CD4-positive, alpha-beta memory T cell (primary cell): ENCODE measurements around the gene DLGAP4. TPM values are rescaled to one million over a fixed set of nuclear protein-coding genes. Genes with fewer than 3 reads are reported as not detected.
"Not testable (repeated sequence)": the region's sequence is repeated elsewhere in the genome, so short reads cannot be mapped to it uniquely, and the experiment has no call there.

Experiments
- CTCF ChIA-PET: fragments of 350-600 bp; sonication (Branson Sonifier 250); formaldehyde crosslinking; loops from one replicate; lab custom pipeline; 2021; ENCODE audit warnings: inconsistent platforms; ENCODE audit not compliant: partially characterized antibody; lab: Charles Lee
- POLR2A ChIA-PET: fragments of 350-600 bp; sonication (Branson Sonifier 250); formaldehyde crosslinking; loops from one replicate; lab custom pipeline; 2021; ENCODE audit not compliant: partially characterized antibody; lab: Charles Lee
- DNase-seq, 5 donors: peaks; one replicate each; pipeline versions ENCODE4 v3.0.0 to v3.0.0-alpha.2; 2020 to 2022; ENCODE audit warnings: mixed read lengths in 1 of 5
- H3K27ac ChIP-seq: one replicate; pipeline ENCODE4 v1.7.0; 2013; ENCODE audit warnings: low read depth, low read length
- H3K27me3 ChIP-seq: 2 replicates; pipeline ENCODE4 v1.7.0; 2013; ENCODE audit warnings: mild to moderate bottlenecking, low read length, moderate library complexity; ENCODE audit not compliant: insufficient read depth
- H3K36me3 ChIP-seq: 2 replicates; pipeline ENCODE4 v1.7.0; 2013; ENCODE audit warnings: mild to moderate bottlenecking, low read length, moderate library complexity; ENCODE audit not compliant: insufficient read depth
- H3K4me1 ChIP-seq: 2 replicates; pipeline ENCODE4 v1.7.0; 2013; ENCODE audit warnings: mild to moderate bottlenecking, low read length, moderate library complexity; ENCODE audit not compliant: insufficient read depth
- H3K4me3 ChIP-seq, 2 donors: one replicate each; pipeline ENCODE4 v1.7.0; 2013; ENCODE audit warnings: low read length in 2 of 2, mild to moderate bottlenecking in 1 of 2
- H3K9me3 ChIP-seq, 2 donors: one replicate each; pipeline ENCODE4 v1.7.0; 2013; ENCODE audit warnings: low read length in 2 of 2, control low read depth in 1 of 2; ENCODE audit not compliant: control insufficient read depth in 1 of 2
- H3K27ac Mint-ChIP-seq, 7 donors: one replicate each; pipeline ENCODE4 v1.8.0; 2020 to 2021; ENCODE audit warnings: mixed read lengths in 7 of 7, mild to moderate bottlenecking in 6 of 7, inconsistent platforms in 3 of 7, moderate library complexity in 3 of 7
- H3K27me3 Mint-ChIP-seq, 2 donors: one replicate each; pipeline ENCODE4 v1.8.0; 2020 to 2021; ENCODE audit warnings: mixed read lengths in 2 of 2
- H3K36me3 Mint-ChIP-seq, 2 donors: one replicate each; pipeline ENCODE4 v1.8.0; 2020 to 2021; ENCODE audit warnings: mixed read lengths in 2 of 2, inconsistent platforms in 1 of 2, mild to moderate bottlenecking in 1 of 2
- H3K4me1 Mint-ChIP-seq, 4 donors: one replicate each; pipeline ENCODE4 v1.8.0; 2020 to 2021; ENCODE audit warnings: mixed read lengths in 4 of 4, mild to moderate bottlenecking in 1 of 4
- H3K4me3 Mint-ChIP-seq, 8 donors: one replicate each; pipeline ENCODE4 v1.8.0; 2020 to 2021; ENCODE audit warnings: mixed read lengths in 8 of 8, mild to moderate bottlenecking in 7 of 8, moderate library complexity in 6 of 8, inconsistent platforms in 3 of 8
- H3K9me3 Mint-ChIP-seq, 8 donors: one replicate each; pipeline ENCODE4 v1.8.0; 2020 to 2021; ENCODE audit warnings: mixed read lengths in 8 of 8, mild to moderate bottlenecking in 5 of 8, inconsistent platforms in 3 of 8, moderate library complexity in 1 of 8
- intact Hi-C: fragments of 100-400 bp; cut with micrococcal nuclease; formaldehyde crosslinking; loops from one replicate; pipeline ENCODE4 v1.15.1; 2023
- polyA plus RNA-seq, 2 donors: library from polyadenylated mRNA; unstranded; fragments of 300-500 nt; fragmentation: Illumina TruSeq; gene quantifications; one replicate each; pipeline ENCODE4 v1.2.3, GENCODE V29; 2021
- total RNA-seq, 2 experiments: library from RNA; stranded (reverse); gene quantifications; one replicate each; pipeline ENCODE4 v1.2.3, GENCODE V29; 2021

DLGAP4 gene
- total and polyA plus RNA-seq, 4 experiments from 2014 or later: 13.3 to 50.2 (median 31.0) TPM

GRCh38 chr20:36507746-36508145 lies 201.6 kb downstream of the DLGAP4 start:
- ChIA-PET CTCF (no interaction called here), POLR2A (no interaction called here)
- Histone ChIP-seq H3K27me3 (no peaks in the 10 kb centered on the region), H3K36me3 (peaks cover 12% of the 10 kb centered on the region), H3K4me1 (no peaks in the 10 kb centered on the region), H3K4me3 (no peak overlapping the region), H3K27ac (no peak overlapping the region), H3K9me3 (no peaks in the 10 kb centered on the region)
- Mint-ChIP-seq H3K4me3 (no peak overlapping the region), H3K27me3 (no peaks in the 10 kb centered on the region), H3K36me3 (peaks cover 28 to 41% of the 10 kb centered on the region in 2 donors), H3K4me1 (peaks cover 4 to 13% (median 6%) of the 10 kb centered on the region in 4 donors), H3K9me3 (no peaks in the 10 kb centered on the region), H3K27ac (peak overlapping the region in 1 of 7 donors; percentile 57)
- intact Hi-C loops: no loop called here
- DNase-seq: no peak

DNA sequence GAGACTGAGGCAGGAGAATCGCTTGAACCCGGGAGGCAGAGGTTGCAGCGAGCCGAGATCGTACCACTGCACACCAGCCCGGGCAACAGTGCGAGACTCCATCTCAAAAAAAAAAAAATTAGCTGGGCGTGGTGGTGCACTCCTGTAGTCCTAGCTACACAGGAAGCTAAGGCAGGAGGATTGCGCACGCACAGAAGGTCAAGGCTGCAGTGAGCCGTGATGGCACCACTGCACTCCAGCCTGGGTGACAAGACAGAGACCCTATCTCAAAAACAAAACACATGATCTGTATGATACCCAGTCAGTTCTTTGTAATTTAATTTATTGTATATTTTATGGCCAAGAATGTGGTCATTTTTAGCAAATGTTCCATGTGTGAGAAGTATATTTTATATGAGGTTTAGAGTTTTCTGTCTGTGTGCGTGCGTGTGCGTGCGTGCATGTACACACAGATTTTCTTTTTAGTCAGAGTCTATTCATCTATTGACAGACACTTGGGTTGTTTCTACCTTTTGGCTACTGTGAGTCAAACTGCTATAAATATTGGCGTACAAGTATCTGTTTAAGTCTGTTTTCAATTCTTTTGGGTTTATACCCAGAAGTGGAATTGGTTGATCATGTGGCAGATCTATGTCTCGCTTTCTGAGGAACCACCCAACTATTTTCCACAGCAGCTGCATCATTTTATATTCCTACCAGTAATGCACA lies 213.0 kb downstream of the DLGAP4 start:
- Mint-ChIP-seq H3K27ac (no peak overlapping the region), H3K36me3 (peaks cover 25 to 46% of the 10 kb centered on the region in 2 donors), H3K9me3 (no peaks in the 10 kb centered on the region), H3K4me3 (no peak overlapping the region), H3K4me1 (peaks cover 0 to 3% (median 1%) of the 10 kb centered on the region in 4 donors), H3K27me3 (no peaks in the 10 kb centered on the region)
- intact Hi-C loops: no loop called here
- Histone ChIP-seq H3K36me3 (peaks cover 11% of the 10 kb centered on the region), H3K4me3 (no peak overlapping the region), H3K4me1 (no peaks in the 10 kb centered on the region), H3K9me3 (no peaks in the 10 kb centered on the region), H3K27me3 (no peaks in the 10 kb centered on the region), H3K27ac (no peak overlapping the region)
- ChIA-PET CTCF (no interaction called here), POLR2A (interaction anchor here (1.1 kb wide), 1 partner anchor 14 kb away, joined by 4 read pairs; no protein-coding TSS in a partner anchor)
- DNase-seq: no peak

- ChIA-PET POLR2A (interaction anchor here (1.1 kb wide), 1 partner anchor 14 kb away, joined by 4 read pairs; no protein-coding TSS in a partner anchor), CTCF (no interaction called here)
- no peak overlapping the region for H3K27ac ChIP-seq
- no peak overlapping the region for H3K4me3 ChIP-seq
- Mint-ChIP-seq H3K4me1 (peaks cover 0 to 3% (median 1%) of the 10 kb centered on the region in 4 donors), H3K9me3 (no peaks in the 10 kb centered on the region), H3K27me3 (no peaks in the 10 kb centered on the region), H3K36me3 (peaks cover 22 to 47% of the 10 kb centered on the region in 2 donors), H3K27ac (peak overlapping the region in 3 of 7 donors; percentile 42 to 67 (median 64)), H3K4me3 (no peak overlapping the region)
- intact Hi-C loops: no loop called here
- DNase-seq: no peak
- H3K27me3 ChIP-seq: no peaks in the 10 kb centered on the region
- H3K4me1 ChIP-seq: no peaks in the 10 kb centered on the region
- H3K36me3 ChIP-seq: peaks cover 13% of the 10 kb centered on the region
- no peaks in the 10 kb centered on the region for H3K9me3 ChIP-seq
Observed at GRCh38 chr20:36519944-36520343, 213.8 kb downstream of the DLGAP4 start.

- no peak overlapping the region for H3K4me3 ChIP-seq
- peak overlapping the region in 5 of 7 donors; percentile 1 to 38 (median 4) for H3K27ac Mint-ChIP-seq
- H3K9me3 ChIP-seq: no peaks in the 10 kb centered on the region
- H3K9me3 Mint-ChIP-seq: no peaks in the 10 kb centered on the region
- H3K4me1 Mint-ChIP-seq: peaks cover 0 to 2% (median 0%) of the 10 kb centered on the region in 4 donors
- no peaks in the 10 kb centered on the region for H3K27me3 Mint-ChIP-seq
- H3K27me3 ChIP-seq: no peaks in the 10 kb centered on the region
- H3K4me1 ChIP-seq: no peaks in the 10 kb centered on the region
- intact Hi-C loops: no loop called here
- CTCF ChIA-PET: no interaction called here
- H3K27ac ChIP-seq: no peak overlapping the region
- H3K4me3 Mint-ChIP-seq: no peak overlapping the region
- peaks cover 24% of the 10 kb centered on the region for H3K36me3 ChIP-seq
- DNase-seq: no peak
- peaks cover 26 to 48% of the 10 kb centered on the region in 2 donors for H3K36me3 Mint-ChIP-seq
- POLR2A ChIA-PET: no interaction called here
Observed at GRCh38 chr20:36521526-36521925, 215.4 kb downstream of the DLGAP4 start.

GRCh38 chr20:36522412-36522811 lies 216.3 kb downstream of the DLGAP4 start:
- H3K4me1 Mint-ChIP-seq, H3K9me3 Mint-ChIP-seq, H3K4me1 ChIP-seq, H3K27ac ChIP-seq, H3K27me3 Mint-ChIP-seq, H3K4me3 Mint-ChIP-seq, DNase-seq, H3K27ac Mint-ChIP-seq, H3K4me3 ChIP-seq, POLR2A ChIA-PET, intact Hi-C loops, H3K9me3 ChIP-seq, CTCF ChIA-PET, H3K27me3 ChIP-seq: not testable (repeated sequence)
- peaks cover 34 to 57% of the 10 kb centered on the region in 2 donors for H3K36me3 Mint-ChIP-seq
- H3K36me3 ChIP-seq: peaks cover 33% of the 10 kb centered on the region

- no peaks in the 10 kb centered on the region for H3K27me3 ChIP-seq
- H3K9me3 Mint-ChIP-seq: no peaks in the 10 kb centered on the region
- H3K36me3 Mint-ChIP-seq: peaks cover 38 to 62% of the 10 kb centered on the region in 2 donors
- intact Hi-C loops: no loop called here
- ChIA-PET CTCF (no interaction called here), POLR2A (no interaction called here)
- H3K36me3 ChIP-seq: peaks cover 35% of the 10 kb centered on the region
- H3K27ac Mint-ChIP-seq: peak overlapping the region in 1 of 7 donors; percentile 22
- DNase-seq: no peak
- no peaks in the 10 kb centered on the region for H3K9me3 ChIP-seq
- H3K4me3 ChIP-seq: no peak overlapping the region
- no peak overlapping the region for H3K4me3 Mint-ChIP-seq
- H3K27me3 Mint-ChIP-seq: no peaks in the 10 kb centered on the region
- H3K4me1 Mint-ChIP-seq: peaks cover 0 to 2% (median 0%) of the 10 kb centered on the region in 4 donors
- H3K4me1 ChIP-seq: no peaks in the 10 kb centered on the region
- H3K27ac ChIP-seq: no peak overlapping the region
Observed at GRCh38 chr20:36523341-36523740, 217.2 kb downstream of the DLGAP4 start.

DNA sequence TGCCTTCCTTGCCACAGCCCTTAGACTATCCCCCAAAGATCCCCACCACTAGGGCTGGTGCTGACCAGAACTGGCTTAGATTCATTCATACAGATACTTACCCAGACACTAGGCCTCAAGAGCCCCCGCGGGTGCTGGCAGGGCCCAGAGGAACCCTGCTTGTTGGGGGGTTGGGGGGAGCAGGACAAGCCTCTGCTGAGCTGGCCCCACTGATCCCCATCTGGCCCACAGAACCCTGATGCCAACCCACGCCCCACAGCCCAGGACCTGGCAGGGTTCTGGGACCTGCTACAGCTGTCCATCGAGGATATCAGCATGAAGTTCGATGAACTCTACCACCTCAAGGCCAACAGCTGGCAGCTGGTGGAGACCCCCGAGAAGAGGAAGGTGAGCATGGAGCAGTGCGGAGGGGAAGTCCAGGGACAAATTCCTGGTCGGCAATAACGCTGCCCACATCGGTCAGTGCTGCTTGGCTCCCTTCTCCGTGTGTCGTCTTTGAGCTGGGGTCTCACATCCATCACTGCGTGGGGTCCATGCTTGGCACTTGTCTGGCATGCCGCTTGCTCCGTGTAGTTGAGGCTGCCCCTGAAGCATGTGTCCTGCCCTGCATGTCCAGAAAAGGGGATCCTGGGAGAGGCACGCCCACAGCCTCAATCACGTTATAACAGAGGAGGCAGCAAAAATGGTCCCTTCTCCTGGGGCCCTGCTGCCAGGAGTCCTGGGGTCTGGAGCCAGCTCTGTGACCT lies 219.7 kb downstream of the DLGAP4 start:
- ChIA-PET CTCF (no interaction called here), POLR2A (no interaction called here)
- Histone ChIP-seq H3K4me1 (no peaks in the 10 kb centered on the region), H3K27me3 (no peaks in the 10 kb centered on the region), H3K36me3 (peaks cover 32% of the 10 kb centered on the region), H3K4me3 (no peak overlapping the region), H3K9me3 (no peaks in the 10 kb centered on the region), H3K27ac (no peak overlapping the region)
- peak overlapping the region in 3 of 7 donors; percentile 9 to 80 (median 63) for H3K27ac Mint-ChIP-seq
- no peaks in the 10 kb centered on the region for H3K9me3 Mint-ChIP-seq
- no peaks in the 10 kb centered on the region for H3K27me3 Mint-ChIP-seq
- no peak for DNase-seq
- H3K36me3 Mint-ChIP-seq: peaks cover 33 to 49% of the 10 kb centered on the region in 2 donors
- intact Hi-C loops: no loop called here
- H3K4me3 Mint-ChIP-seq: no peak overlapping the region
- peaks cover 0 to 2% (median 0%) of the 10 kb centered on the region in 4 donors for H3K4me1 Mint-ChIP-seq
